Karpas-422 (cell line): Measurements from ENCODE around the gene KLF3. TPM values are rescaled to one million over a fixed set of nuclear protein-coding genes. Genes with fewer than 3 reads are reported as not detected.

Experiments used
- DNase-seq: peaks from one replicate; pipeline ENCODE4 v3.0.0-alpha.2; 2015
- H2AFZ ChIP-seq: fragments of 200-600 bp; sonication (generic); 2 replicates; pipeline ENCODE4 v1.6.1; 2014; ENCODE audit warnings: antibody characterized with exemption, low read length, mixed read lengths
- H3K27ac ChIP-seq: fragments of 200-600 bp; sonication (generic); 2 replicates; pipeline ENCODE4 v1.5.1; 2014; ENCODE audit warnings: mild to moderate bottlenecking, low read length, moderate library complexity
- H3K27me3 ChIP-seq: fragments of 200-600 bp; sonication (generic); 2 replicates; pipeline ENCODE4 v1.6.1; 2014; ENCODE audit warnings: low read length, mixed read lengths
- H3K36me3 ChIP-seq: fragments of 200-600 bp; sonication (generic); 2 replicates; pipeline ENCODE4 v1.6.1; 2014; ENCODE audit warnings: low read length, mixed read lengths; ENCODE audit not compliant: insufficient read depth
- H3K4me1 ChIP-seq: fragments of 200-600 bp; sonication (generic); 2 replicates; pipeline ENCODE4 v1.6.1; 2014; ENCODE audit warnings: mild to moderate bottlenecking, low read length, mixed read lengths
- H3K4me2 ChIP-seq: fragments of 200-600 bp; sonication (generic); 2 replicates; pipeline ENCODE4 v1.6.1; 2014; ENCODE audit warnings: low read length, low read depth, mild to moderate bottlenecking; ENCODE audit not compliant: poor library complexity, severe bottlenecking
- H3K4me3 ChIP-seq: fragments of 200-600 bp; sonication (generic); 2 replicates; pipeline ENCODE4 v1.5.1; 2014; ENCODE audit warnings: mild to moderate bottlenecking, antibody characterized with exemption, low read length, mixed read lengths
- H3K79me2 ChIP-seq: fragments of 200-600 bp; sonication (generic); 2 replicates; pipeline ENCODE4 v1.6.1; 2014; ENCODE audit warnings: mild to moderate bottlenecking, low read length, mixed read lengths
- H3K9ac ChIP-seq: fragments of 200-600 bp; sonication (generic); 2 replicates; pipeline ENCODE4 v1.6.0; 2014; ENCODE audit warnings: low read length
- H3K9me2 ChIP-seq: fragments of 200-600 bp; sonication (generic), shearing (Covaris generic); replicated peaks from 2 replicates; pipeline ENCODE4 v1.6.0; 2014; ENCODE audit warnings: mild to moderate bottlenecking, low read length, moderate library complexity; ENCODE audit not compliant: insufficient read depth
- H3K9me3 ChIP-seq: fragments of 300-700, 200-600 bp; sonication (generic); 2 replicates; pipeline ENCODE4 v1.6.1; 2014; ENCODE audit warnings: low read length, mixed read lengths
- H4K20me1 ChIP-seq: fragments of 200-600 bp; sonication (generic); 2 replicates; pipeline ENCODE4 v1.6.1; 2014; ENCODE audit warnings: mild to moderate bottlenecking, antibody characterized with exemption, low read length, low read depth; ENCODE audit not compliant: insufficient read depth
- total RNA-seq: library from RNA; depleted of rRNA; stranded (reverse); fragments of >200 nt; shearing (Covaris generic); gene quantifications from 2 replicates; pipeline ENCODE4 v1.2.3, GENCODE V29; 2014; ENCODE audit warnings: low replicate concordance

KLF3 gene
- total RNA-seq, 1 experiment from 2014 or later: not detected

GRCh38 chr4:38667085-38667893 is 3.3 kb downstream of the KLF3 start:
- Histone ChIP-seq H3K36me3 (no peaks in the 10 kb centered on the region), H2AFZ (no peak overlapping the region), H3K27ac (no peak overlapping the region), H3K27me3 (no peaks in the 10 kb centered on the region), H3K9me3 (no peaks in the 10 kb centered on the region), H3K79me2 (no peaks in the 10 kb centered on the region), H3K9me2 (no peaks in the 10 kb centered on the region), H3K4me1 (peaks cover 9% of the 10 kb centered on the region), H3K9ac (no peak overlapping the region), H4K20me1 (no peaks in the 10 kb centered on the region), H3K4me2 (no peak overlapping the region), H3K4me3 (no peak overlapping the region)
- peak; percentile 38 for DNase-seq

- Histone ChIP-seq H3K27ac (no peak overlapping the region), H3K9me3 (no peaks in the 10 kb centered on the region)
Observed at GRCh38 chr4:38668203-38668971, 4.4 kb downstream of the KLF3 start.

GRCh38 chr4:38669208-38669607 is 5.2 kb downstream of the KLF3 start:
- Histone ChIP-seq H3K9me3 (no peaks in the 10 kb centered on the region), H3K4me2 (no peak overlapping the region), H3K79me2 (no peaks in the 10 kb centered on the region), H3K4me3 (no peak overlapping the region), H3K9ac (no peak overlapping the region), H3K36me3 (no peaks in the 10 kb centered on the region), H3K27ac (no peak overlapping the region), H3K9me2 (no peaks in the 10 kb centered on the region), H2AFZ (no peak overlapping the region), H4K20me1 (no peaks in the 10 kb centered on the region), H3K27me3 (no peaks in the 10 kb centered on the region), H3K4me1 (peaks cover 3% of the 10 kb centered on the region)
- DNase-seq: peak; percentile 20

More at GRCh38 chr4:38668203-38668971, 4.4 kb downstream of the KLF3 start:
- Histone ChIP-seq H3K9ac (no peak overlapping the region), H3K27me3 (no peaks in the 10 kb centered on the region), H3K4me2 (no peak overlapping the region), H2AFZ (no peak overlapping the region), H3K36me3 (no peaks in the 10 kb centered on the region), H3K4me1 (peaks cover 4% of the 10 kb centered on the region), H3K4me3 (no peak overlapping the region), H4K20me1 (no peaks in the 10 kb centered on the region), H3K9me2 (no peaks in the 10 kb centered on the region), H3K79me2 (no peaks in the 10 kb centered on the region)
- DNase-seq: no peak

DNA sequence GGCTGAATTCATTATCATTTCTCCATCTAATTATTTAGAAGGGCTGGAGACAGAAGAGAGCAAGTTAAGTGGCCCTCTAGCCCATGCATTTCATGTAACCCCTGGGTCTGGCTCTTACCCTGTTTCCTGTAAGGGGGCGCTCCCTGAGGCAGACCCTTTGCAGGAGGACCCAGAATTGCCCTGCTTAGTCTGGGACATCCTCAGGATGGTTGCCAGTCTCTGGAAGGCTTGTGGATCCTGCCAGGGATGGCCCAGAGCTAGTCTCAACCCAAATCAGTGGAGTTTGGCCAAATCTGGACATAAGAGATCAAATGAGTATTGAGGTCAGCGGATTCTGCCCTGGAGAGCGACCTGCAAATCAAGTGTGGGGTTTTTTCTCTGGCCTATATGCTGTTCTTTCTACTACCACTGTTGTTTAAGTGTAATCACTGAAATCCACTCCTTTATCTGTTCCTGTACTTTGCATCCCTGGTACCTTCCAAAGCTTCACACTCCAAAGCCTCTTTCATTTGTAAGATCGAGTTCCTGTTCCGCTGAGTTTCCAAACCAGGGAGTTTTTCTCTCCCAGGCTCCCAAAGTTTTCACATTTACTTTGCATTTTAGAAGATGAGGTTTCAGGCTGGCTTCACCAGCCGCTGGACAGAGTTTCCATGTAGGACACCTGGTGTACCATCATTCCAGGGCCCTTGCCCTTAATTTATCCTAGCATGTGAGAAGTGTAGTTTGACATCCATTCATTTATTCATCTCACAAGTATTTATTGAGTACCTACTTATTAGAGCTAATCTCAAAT is 6.3 kb downstream of the KLF3 start:
- DNase-seq: peak; percentile 34
- H2AFZ ChIP-seq: no peak overlapping the region
- no peaks in the 10 kb centered on the region for H3K36me3 ChIP-seq
- no peaks in the 10 kb centered on the region for H3K4me1 ChIP-seq
- H3K79me2 ChIP-seq: no peaks in the 10 kb centered on the region
- H4K20me1 ChIP-seq: no peaks in the 10 kb centered on the region
- H3K4me3 ChIP-seq: no peak overlapping the region
- no peaks in the 10 kb centered on the region for H3K9me2 ChIP-seq
- no peak overlapping the region for H3K9ac ChIP-seq
- no peak overlapping the region for H3K4me2 ChIP-seq
- no peak overlapping the region for H3K27ac ChIP-seq
- no peaks in the 10 kb centered on the region for H3K9me3 ChIP-seq
- H3K27me3 ChIP-seq: no peaks in the 10 kb centered on the region

DNA sequence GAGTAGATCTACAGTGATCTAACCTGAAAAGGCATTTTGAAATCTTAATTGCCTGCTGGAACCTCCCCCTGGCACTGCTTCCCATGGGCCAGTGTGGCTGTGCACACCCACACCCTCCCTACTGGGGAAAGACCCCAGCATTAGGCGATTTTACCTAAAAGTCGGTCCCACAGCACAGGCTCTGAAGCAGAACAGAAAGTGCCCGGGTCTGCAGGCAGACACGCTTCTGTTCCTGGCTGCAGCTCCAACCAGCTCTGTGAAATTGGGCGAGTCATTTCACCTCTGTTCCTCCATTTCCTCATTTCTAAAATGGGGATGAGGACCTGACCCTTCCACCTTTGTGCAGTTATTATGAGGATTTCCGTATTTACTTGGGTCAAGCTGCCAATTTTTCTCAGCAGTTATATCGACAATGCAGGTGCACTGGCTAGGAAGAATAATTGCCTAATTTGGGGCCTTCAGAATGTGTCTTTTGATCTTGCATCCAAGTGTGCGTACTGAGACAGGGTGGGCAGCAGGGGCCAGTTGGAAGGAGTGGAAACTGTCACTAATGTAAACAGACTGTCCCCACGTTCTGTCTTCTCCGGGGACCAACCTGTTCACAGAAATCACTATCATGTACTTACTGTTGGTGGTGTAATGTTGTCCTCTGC is 7.1 kb downstream of the KLF3 start:
- no peak for DNase-seq
- no peak overlapping the region for H3K4me3 ChIP-seq
- H3K9ac ChIP-seq: no peak overlapping the region
- H3K9me3 ChIP-seq: no peaks in the 10 kb centered on the region
- no peaks in the 10 kb centered on the region for H3K4me1 ChIP-seq
- no peaks in the 10 kb centered on the region for H3K9me2 ChIP-seq
- H4K20me1 ChIP-seq: no peaks in the 10 kb centered on the region
- H3K4me2 ChIP-seq: no peak overlapping the region
- H3K79me2 ChIP-seq: no peaks in the 10 kb centered on the region
- no peaks in the 10 kb centered on the region for H3K27me3 ChIP-seq
- H2AFZ ChIP-seq: no peak overlapping the region
- no peaks in the 10 kb centered on the region for H3K36me3 ChIP-seq
- H3K27ac ChIP-seq: no peak overlapping the region

GRCh38 chr4:38671592-38671940 is 7.6 kb downstream of the KLF3 start:
- DNase-seq: no peak
- no peaks in the 10 kb centered on the region for H3K36me3 ChIP-seq
- H3K4me3 ChIP-seq: no peak overlapping the region
- no peaks in the 10 kb centered on the region for H3K4me1 ChIP-seq
- H3K27me3 ChIP-seq: no peaks in the 10 kb centered on the region
- no peak overlapping the region for H3K4me2 ChIP-seq
- no peak overlapping the region for H3K27ac ChIP-seq
- no peaks in the 10 kb centered on the region for H3K79me2 ChIP-seq
- no peak overlapping the region for H2AFZ ChIP-seq
- H4K20me1 ChIP-seq: no peaks in the 10 kb centered on the region
- H3K9me2 ChIP-seq: no peaks in the 10 kb centered on the region
- H3K9me3 ChIP-seq: no peaks in the 10 kb centered on the region
- H3K9ac ChIP-seq: no peak overlapping the region

DNA sequence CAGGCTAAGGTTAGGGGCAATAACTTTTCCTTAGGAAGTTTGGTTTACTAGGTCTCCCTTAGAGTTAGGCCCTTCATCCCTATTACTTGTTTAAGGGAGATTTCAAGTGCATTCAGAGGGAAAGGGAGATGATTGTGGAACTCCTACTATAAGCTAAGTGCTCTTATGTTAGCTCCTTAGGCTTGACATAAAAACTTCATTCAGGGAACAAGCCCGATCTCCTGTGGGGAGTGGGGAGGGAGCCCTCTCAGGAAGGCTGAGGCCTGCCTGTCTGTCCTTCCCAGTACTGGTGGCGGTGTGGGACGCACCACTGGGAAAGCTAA is 8.0 kb downstream of the KLF3 start:
- no peak overlapping the region for H3K27ac ChIP-seq
- no peaks in the 10 kb centered on the region for H4K20me1 ChIP-seq
- no peaks in the 10 kb centered on the region for H3K4me1 ChIP-seq
- H3K36me3 ChIP-seq: no peaks in the 10 kb centered on the region
- H3K4me2 ChIP-seq: no peak overlapping the region
- H3K9me3 ChIP-seq: no peaks in the 10 kb centered on the region
- H3K9ac ChIP-seq: no peak overlapping the region
- H3K79me2 ChIP-seq: no peaks in the 10 kb centered on the region
- no peak overlapping the region for H3K4me3 ChIP-seq
- H3K27me3 ChIP-seq: no peaks in the 10 kb centered on the region
- no peaks in the 10 kb centered on the region for H3K9me2 ChIP-seq
- no peak for DNase-seq
- H2AFZ ChIP-seq: no peak overlapping the region
